MM.1S (cell line): ENCODE results near the gene ARID1A.

Experiments used
- DNase-seq: peaks from one replicate; pipeline ENCODE4 v3.0.0-alpha.2; 2015
- H2AFZ ChIP-seq: fragments of 300-600 bp; sonication (generic); 2 replicates; pipeline ENCODE4 v1.6.0; 2016; ENCODE audit warnings: antibody characterized with exemption, low read length
- H3F3A ChIP-seq: fragments of 300-600 bp; sonication (generic); 2 replicates; pipeline ENCODE4 v1.6.1; 2016; ENCODE audit warnings: mild to moderate bottlenecking, antibody characterized with exemption, low read length, moderate library complexity, mixed read lengths; ENCODE audit not compliant: insufficient read depth
- H3K27ac ChIP-seq: fragments of 300-600 bp; sonication (generic); 2 replicates; pipeline ENCODE4 v1.5.1; 2016; ENCODE audit warnings: mild to moderate bottlenecking, low read length
- H3K27me3 ChIP-seq: fragments of 300-600 bp; sonication (generic); replicated peaks from 2 replicates; pipeline ENCODE4 v1.6.0; 2016; ENCODE audit warnings: low read length; ENCODE audit not compliant: insufficient read depth
- H3K36me3 ChIP-seq: fragments of 300-600 bp; sonication (generic); replicated peaks from 2 replicates; pipeline ENCODE4 v1.6.1; 2016; ENCODE audit warnings: mild to moderate bottlenecking, low read length, mixed read lengths; ENCODE audit not compliant: insufficient read depth
- H3K4me1 ChIP-seq: fragments of 300-600 bp; sonication (generic); 2 replicates; pipeline ENCODE4 v1.6.1; 2016; ENCODE audit warnings: low read length, mixed read lengths
- H3K4me2 ChIP-seq: fragments of 300-600 bp; sonication (generic); 2 replicates; pipeline ENCODE4 v1.6.0; 2016; ENCODE audit warnings: low read depth, low read length
- H3K4me3 ChIP-seq: fragments of 300-600 bp; sonication (generic); 2 replicates; pipeline ENCODE4 v1.5.1; 2016; ENCODE audit warnings: low read length, mixed read lengths
- H3K79me2 ChIP-seq: fragments of 300-600 bp; sonication (generic); 2 replicates; pipeline ENCODE4 v1.6.1; 2016; ENCODE audit warnings: mixed run types, low read length, mixed read lengths
- H3K9ac ChIP-seq: fragments of 300-600 bp; sonication (generic); 2 replicates; pipeline ENCODE4 v1.6.1; 2016; ENCODE audit warnings: low read length, mixed read lengths
- H3K9me2 ChIP-seq: fragments of 300-600 bp; sonication (generic); replicated peaks from 2 replicates; pipeline ENCODE4 v1.6.1; 2016; ENCODE audit warnings: mild to moderate bottlenecking, low read length, mixed read lengths; ENCODE audit not compliant: insufficient read depth
- H3K9me3 ChIP-seq: fragments of 300-600 bp; sonication (generic); replicated peaks from 2 replicates; pipeline ENCODE4 v1.6.1; 2016; ENCODE audit warnings: mild to moderate bottlenecking, low read length, mixed read lengths; ENCODE audit not compliant: insufficient read depth
- H4K20me1 ChIP-seq: fragments of 300-600 bp; sonication (generic); 2 replicates; pipeline ENCODE4 v1.6.1; 2016; ENCODE audit warnings: mild to moderate bottlenecking, low read length, moderate library complexity, mixed read lengths; ENCODE audit not compliant: insufficient read depth
- CTCF ChIP-seq: fragments of 300-600 bp; sonication (generic); IDR thresholded peaks from 2 replicates; pipeline ENCODE4 v1.5.1; 2016; ENCODE audit warnings: antibody characterized with exemption, low read length, mixed read lengths
- EZH2 ChIP-seq: fragments of 300-600 bp; sonication (generic); optimal IDR thresholded peaks from 2 replicates; pipeline ENCODE3; 2017; ENCODE audit warnings: low read depth, mild to moderate bottlenecking, antibody characterized with exemption, low read length, mixed read lengths
- EZH2phosphoT487 ChIP-seq: fragments of 300-600 bp; sonication (generic); IDR thresholded peaks from 2 replicates; pipeline ENCODE4 v1.6.1; 2018; ENCODE audit warnings: antibody characterized with exemption, low read length

The ARID1A gene

GRCh38 chr1:26831059-26831458 is 135.2 kb downstream of the ARID1A start:
- Histone ChIP-seq H3K36me3 (no peaks in the 10 kb centered on the region), H3K9me3 (no peaks in the 10 kb centered on the region), H3K9me2 (no peaks in the 10 kb centered on the region), H3K4me3 (no peak overlapping the region), H2AFZ (no peak overlapping the region), H3K9ac (no peak overlapping the region), H4K20me1 (no peaks in the 10 kb centered on the region), H3K4me1 (peaks cover 50% of the 10 kb centered on the region), H3K27me3 (no peaks in the 10 kb centered on the region), H3K27ac (no peak overlapping the region), H3F3A (peaks cover 31% of the 10 kb centered on the region), H3K79me2 (peaks cover 83% of the 10 kb centered on the region), H3K4me2 (no peak overlapping the region)
- TF ChIP-seq EZH2phosphoT487 (no peak), CTCF (no peak), EZH2 (no peak)
- no peak for DNase-seq
